UCSD-AML1 (cell line): ENCODE results near the gene ZNF326.
"Not testable (repeated sequence)": the region's sequence is repeated elsewhere in the genome, so short reads cannot be mapped to it uniquely, and the experiment has no call there.

Experiments used
- DNase-seq: peaks from one replicate; lab custom pipeline; 2025; ENCODE audit not compliant: unreplicated experiment; lab: John Stamatoyannopoulos, UW

Gene ZNF326

GRCh38 chr1:89965193-89965768 is 29.6 kb upstream of the ZNF326 start:
- DNase-seq = no peak

GRCh38 chr1:89966656-89967055 is 28.3 kb upstream of the ZNF326 start:
- DNase-seq = no peak

GRCh38 chr1:89971600-89971999 is 23.3 kb upstream of the ZNF326 start:
- DNase-seq = no peak

GRCh38 chr1:89972024-89972423 is 22.9 kb upstream of the ZNF326 start:
- no peak for DNase-seq

- no peak for DNase-seq
Measured at GRCh38 chr1:89973471-89974127, 21.3 kb upstream of the ZNF326 start.

- DNase-seq = no peak
Measured at GRCh38 chr1:89974256-89974655, 20.7 kb upstream of the ZNF326 start.

- peak; percentile 19 for DNase-seq
Measured at GRCh38 chr1:89974696-89975470, 20.0 kb upstream of the ZNF326 start.

- DNase-seq = no peak
Measured at GRCh38 chr1:89975540-89976125, 19.3 kb upstream of the ZNF326 start.

- DNase-seq = no peak
Measured at GRCh38 chr1:89978755-89979154, 16.2 kb upstream of the ZNF326 start.

- no peak for DNase-seq
Measured at GRCh38 chr1:89980605-89981004, 14.3 kb upstream of the ZNF326 start.

GRCh38 chr1:89982846-89983245 is 12.1 kb upstream of the ZNF326 start:
- DNase-seq = not testable (repeated sequence)

- not testable (repeated sequence) for DNase-seq
Measured at GRCh38 chr1:89984564-89985116, 10.3 kb upstream of the ZNF326 start.

GRCh38 chr1:89986020-89986419 is 8.9 kb upstream of the ZNF326 start:
- no peak for DNase-seq

- DNase-seq = no peak
Measured at GRCh38 chr1:89987159-89987819, 7.6 kb upstream of the ZNF326 start.

GRCh38 chr1:89989099-89989498 is 5.8 kb upstream of the ZNF326 start:
- no peak for DNase-seq

- no peak for DNase-seq
Measured at GRCh38 chr1:89989799-89990198, 5.1 kb upstream of the ZNF326 start.

- no peak for DNase-seq
Measured at GRCh38 chr1:89990976-89991831, 3.7 kb upstream of the ZNF326 start.

- no peak for DNase-seq
Measured at GRCh38 chr1:89993541-89993940, 1.4 kb upstream of the ZNF326 start.

- DNase-seq = no peak
Measured at GRCh38 chr1:89994231-89994804, 592 bp upstream of the ZNF326 start.
